GM12873 (cell line): ENCODE results near the gene CEP57L1.

Experiments used
- CTCF ChIP-seq: IDR thresholded peaks from 2 replicates; pipeline ENCODE4 v1.5.1; 2012; ENCODE audit warnings: low read depth, mild to moderate bottlenecking, moderate library complexity, low read length, control low read depth; ENCODE audit not compliant: insufficient read depth; ENCODE audit errors: missing control alignments

CEP57L1 gene

GRCh38 chr6:109184638-109185037 is 89.3 kb downstream of the CEP57L1 start:
- no peak for TF ChIP-seq CTCF

GRCh38 chr6:109186012-109186411 is 90.7 kb downstream of the CEP57L1 start:
- no peak for TF ChIP-seq CTCF

- TF ChIP-seq CTCF, result peak; percentile 93
Observed at GRCh38 chr6:109187399-109188114, 92.2 kb downstream of the CEP57L1 start.

GRCh38 chr6:109188115-109188411 is 92.8 kb downstream of the CEP57L1 start:
- no peak for TF ChIP-seq CTCF

- TF ChIP-seq CTCF, result no peak
Observed at GRCh38 chr6:109192865-109193264, 97.6 kb downstream of the CEP57L1 start.

- no peak for TF ChIP-seq CTCF
Observed at GRCh38 chr6:109194880-109195279, 99.6 kb downstream of the CEP57L1 start.

- TF ChIP-seq CTCF, result no peak
Observed at GRCh38 chr6:109197061-109197460, 101.8 kb downstream of the CEP57L1 start.
